ENCODE measurements around the gene C16orf78. TPM values are rescaled to one million over a fixed set of nuclear protein-coding genes. Genes with fewer than 3 reads are reported as not detected.

C16orf78 gene
- total and polyA plus RNA-seq, 2 of the 4 experiments (the other 2 are of a cell fraction) = not detected

- Histone ChIP-seq H3K56ac (ENCODE audit: extremely low read depth, insufficient read depth, low read length) (no peak overlapping the region), H2BK120ac (ENCODE audit: low read depth, low read length) (no peak overlapping the region), H3K27me3 (ENCODE audit: control insufficient read depth, insufficient read depth, low read length) (no peaks in the 10 kb centered on the region), H2AFZ (replicated peaks; ENCODE audit: low read length, poor library complexity) (no peak overlapping the region), H4K5ac (ENCODE audit: low read depth, low read length) (no peak overlapping the region), H2BK5ac (ENCODE audit: low read depth, low read length, poor library complexity, severe bottlenecking) (no peak overlapping the region), H3K27ac (ENCODE audit: insufficient read depth, low read length) (no peak overlapping the region), H2AK9ac (replicated peaks; ENCODE audit: low read depth, low read length, poor library complexity) (no peak overlapping the region), H2BK20ac (ENCODE audit: low read depth, low read length) (no peak overlapping the region), H4K8ac (ENCODE audit: low read depth in 2 of 2, low read length in 2 of 2) (no peak overlapping the region), H3K4me2 (ENCODE audit: low read depth, low read length) (no peak overlapping the region), H3K9me3 (ENCODE audit: control insufficient read depth, insufficient read depth, low read length) (no peaks in the 10 kb centered on the region; the same call in 1 of the 2 replicates), H3K9me1 (ENCODE audit: insufficient read depth, low read length) (no peaks in the 10 kb centered on the region), H3K4ac (ENCODE audit: low read depth, low read length) (no peak overlapping the region), H3K9ac (ENCODE audit: low read depth, low read length) (no peak overlapping the region), H4K91ac (ENCODE audit: insufficient read depth, low read depth, low read length) (no peak overlapping the region), H3K18ac (ENCODE audit: low read depth, low read length) (no peak overlapping the region), H3K23ac (ENCODE audit: low read depth, low read length) (no peak overlapping the region), H3K4me3 (ENCODE audit: insufficient read depth, low read depth, low read length) (no peak overlapping the region), H3K14ac (replicated peaks; ENCODE audit: low read depth, low read length) (no peak overlapping the region), H3K4me1 (ENCODE audit: control insufficient read depth, insufficient read depth, low read length) (no peaks in the 10 kb centered on the region), H3K79me1 (ENCODE audit: low read depth in 1 of 2, low read length in 2 of 2) (no peaks in the 10 kb centered on the region), H3K36me3 (ENCODE audit: control insufficient read depth, insufficient read depth, low read length) (no peaks in the 10 kb centered on the region), H2BK15ac (ENCODE audit: low read depth, low read length) (no peak overlapping the region), H2AK5ac (ENCODE audit: low read depth, low read length) (no peak overlapping the region), H4K20me1 (ENCODE audit: insufficient read depth, low read length) (no peaks in the 10 kb centered on the region)
- ChIA-PET POLR2A (ENCODE audit: unreplicated experiment) (no interaction called here), CTCF (interaction anchor here (0.6 kb wide), 1 partner anchor 15 kb away, joined by 3 read pairs; no protein-coding TSS in a partner anchor)
- TF ChIP-seq SMC3 (IDR thresholded peaks at IDR 0.05; ENCODE audit: low read depth, low read length) = no peak
- no peak for TF ChIP-seq CHD1 (IDR thresholded peaks at IDR 0.05; ENCODE audit: low read depth, low read length)
- TF ChIP-seq MAFK (IDR thresholded peaks at IDR 0.05; ENCODE audit: low read depth, low read length) = no peak
- no peak for TF ChIP-seq FOS (IDR thresholded peaks at IDR 0.05; ENCODE audit: low read depth, low read length)
- no peak for TF ChIP-seq NFE2L2 (IDR thresholded peaks at IDR 0.05; ENCODE audit: low read depth, low read length)
- no peak for TF ChIP-seq CTCF (conservative IDR thresholded peaks at IDR 0.05; ENCODE audit: low read depth, low read length)
- no peak for TF ChIP-seq USF2 (IDR thresholded peaks at IDR 0.05; ENCODE audit: low read depth, low read length)
- TF ChIP-seq RFX5 (IDR thresholded peaks at IDR 0.05; ENCODE audit: low read depth, low read length) = no peak
- no peak for TF ChIP-seq CEBPB (IDR thresholded peaks at IDR 0.05; ENCODE audit: low read depth, low read length)
- TF ChIP-seq MXI1 (IDR thresholded peaks at IDR 0.05; ENCODE audit: borderline replicate concordance, low read depth, low read length) = no peak
- TF ChIP-seq RAD21 (IDR thresholded peaks at IDR 0.05; ENCODE audit: low read length) = no peak
- no peak for TF ChIP-seq ELK1 (IDR thresholded peaks at IDR 0.05; ENCODE audit: borderline replicate concordance, low read depth, low read length)
- no peak for TF ChIP-seq RCOR1 (IDR thresholded peaks at IDR 0.05; ENCODE audit: insufficient replicate concordance, low read length)
- no peak for TF ChIP-seq BHLHE40 (IDR thresholded peaks at IDR 0.05; ENCODE audit: low read depth, low read length)
- no TSS peak for BruUV-seq (replicated peaks)
- in situ Hi-C loops (cut with MboI; ENCODE audit: low sequenced_read_pairs) (no loop called here), dilution Hi-C loops (cut with HindIII; ENCODE audit: low sequenced_read_pairs, unreplicated experiment) (no loop called here), intact Hi-C loops (cut with micrococcal nuclease) (loop anchor here (5.0 kb wide), 1 partner anchor 617 kb away; no protein-coding TSS in a partner anchor)
- no CpG with 5 or more reads among the region's 4 CpGs for WGBS, 2 experiments (ENCODE audit: extremely low coverage in 2 of 2, insufficient read length in 1 of 2)
- ATAC-seq (ENCODE audit: low read depth) (no peak), DNase-seq (no peak)
These were observed 31.5 kb downstream of the C16orf78 start for GRCh38 chr16:49405123-49405522.
